ENCODE data around the gene MOSPD2.
A peak's percentile ranks its signal among the peaks of the same experiment; 100 is the strongest.

MOSPD2 gene

DNA sequence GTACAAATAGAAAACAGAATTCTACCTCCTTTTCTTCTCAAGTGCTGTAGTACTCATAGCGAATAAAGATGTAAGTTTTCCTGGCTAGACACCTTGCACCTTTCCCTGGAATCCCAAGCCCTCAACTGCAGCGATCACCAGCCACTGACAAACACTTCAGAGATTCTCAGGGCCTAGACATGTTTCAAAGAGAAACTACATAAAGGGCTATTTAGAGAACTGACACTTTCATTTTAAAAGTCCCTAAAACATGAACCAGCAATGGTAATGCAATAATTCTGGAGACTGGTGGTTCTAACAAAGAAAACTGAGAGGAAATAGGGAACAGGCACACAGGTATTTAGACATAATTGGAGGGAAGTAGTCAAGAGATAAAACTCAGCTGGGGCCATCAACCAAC lies 36.1 kb upstream of the MOSPD2 start:
- TF ChIP-seq CTCF (IDR thresholded peaks at IDR 0.05; ENCODE audit: low read depth, low read length): no peak
- no peak overlapping the region for H3K4me3 ChIP-seq (replicated peaks in 1 of 2; ENCODE audit: low read depth in 2 of 2, low read length in 2 of 2)

GRCh38 chrX:14843666-14844065 lies 29.6 kb upstream of the MOSPD2 start:
- no peak for DNase-seq (ENCODE audit: low read depth in 2 of 2)
- no peak for TF ChIP-seq CTCF (IDR thresholded peaks at IDR 0.05; ENCODE audit: low read depth, low read length)
- H3K4me3 ChIP-seq (replicated peaks in 1 of 2; ENCODE audit: low read depth in 2 of 2, low read length in 2 of 2): no peak overlapping the region

More for the DNA sequence above, 36.1 kb upstream of the MOSPD2 start:
- DNase-seq (ENCODE audit: low read depth in 2 of 2): no peak

GRCh38 chrX:14851526-14851925 lies 21.7 kb upstream of the MOSPD2 start:
- no peak for TF ChIP-seq CTCF (IDR thresholded peaks at IDR 0.05; ENCODE audit: low read depth, low read length)
- no peak overlapping the region for H3K4me3 ChIP-seq (replicated peaks in 1 of 2; ENCODE audit: low read depth in 2 of 2, low read length in 2 of 2)
- DNase-seq (ENCODE audit: low read depth in 2 of 2): no peak

DNA sequence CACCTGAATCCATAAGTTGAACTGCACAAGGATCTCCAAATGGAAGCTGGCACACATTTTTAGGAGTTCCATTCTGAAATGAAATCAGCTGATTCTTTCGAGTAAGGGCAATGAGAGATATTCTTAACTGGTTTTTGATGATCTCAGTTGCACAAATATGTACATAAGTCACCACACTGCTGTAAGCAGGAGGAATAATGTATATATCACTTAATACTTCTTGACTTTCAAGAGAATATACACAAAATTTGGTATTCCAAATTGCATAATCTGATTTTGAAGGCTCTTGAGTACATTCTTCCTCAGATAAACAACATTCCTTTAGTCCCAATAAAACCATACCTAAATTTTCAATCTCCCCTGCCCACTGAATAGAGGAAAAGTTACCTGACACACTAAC lies 8.6 kb upstream of the MOSPD2 start:
- peak; percentile 12 to 28 for DNase-seq (ENCODE audit: low read depth in 2 of 2)
- no peak for TF ChIP-seq CTCF (IDR thresholded peaks at IDR 0.05; ENCODE audit: low read depth, low read length)
- H3K4me3 ChIP-seq (replicated peaks in 1 of 2; ENCODE audit: low read depth in 2 of 2, low read length in 2 of 2): no peak overlapping the region

DNA sequence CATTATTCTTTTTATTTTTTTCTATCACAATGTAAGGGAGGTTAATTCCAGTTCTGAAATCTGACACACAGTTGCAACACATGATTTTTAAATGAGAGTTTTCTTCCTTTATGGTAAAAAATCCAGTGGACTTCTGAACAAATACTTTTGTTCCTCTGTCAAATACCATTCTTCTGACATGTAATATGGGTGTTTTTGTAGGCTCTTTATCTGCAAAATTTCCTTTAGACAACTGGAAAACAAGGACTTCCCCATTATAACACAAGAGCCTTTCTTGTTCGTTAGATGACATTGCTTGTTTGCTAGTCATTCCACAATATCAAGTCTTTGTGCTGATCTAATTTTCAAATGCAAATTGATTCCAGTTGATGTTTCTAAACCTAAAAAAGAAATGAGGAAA lies 8.0 kb upstream of the MOSPD2 start:
- peak; percentile 51 to 58 for DNase-seq (ENCODE audit: low read depth in 2 of 2)
- TF ChIP-seq CTCF (IDR thresholded peaks at IDR 0.05; ENCODE audit: low read depth, low read length): no peak
- no peak overlapping the region for H3K4me3 ChIP-seq (replicated peaks in 1 of 2; ENCODE audit: low read depth in 2 of 2, low read length in 2 of 2)

- no peak for TF ChIP-seq CTCF (IDR thresholded peaks at IDR 0.05; ENCODE audit: low read depth, low read length)
- H3K4me3 ChIP-seq (replicated peaks in 1 of 2; ENCODE audit: low read depth in 2 of 2, low read length in 2 of 2): peak overlapping the region in 1 of 2 donors; percentile 76
- no peak for DNase-seq (ENCODE audit: low read depth in 2 of 2)
Observed at GRCh38 chrX:14871767-14872166, 1.5 kb upstream of the MOSPD2 start.

GRCh38 chrX:14872355-14872754 lies 866 bp upstream of the MOSPD2 start:
- H3K4me3 ChIP-seq (replicated peaks in 1 of 2; ENCODE audit: low read depth in 2 of 2, low read length in 2 of 2): peak overlapping the region; percentile 61 to 76
- no peak for TF ChIP-seq CTCF (IDR thresholded peaks at IDR 0.05; ENCODE audit: low read depth, low read length)
- DNase-seq (ENCODE audit: low read depth in 2 of 2): peak in 1 of 2 donors; percentile 0
